AG08396 (cell line): ENCODE results near the gene CACNB3.
"Not testable (repeated sequence)": the region's sequence is repeated elsewhere in the genome, so short reads cannot be mapped to it uniquely, and the experiment has no call there.

Experiments
- DNase-seq: peaks from one replicate; pipeline ENCODE4 v3.0.0; 2012; ENCODE audit warnings: low spot score, mixed read lengths

Gene CACNB3

GRCh38 chr12:48854932-48855331 is 36.6 kb downstream of the CACNB3 start:
- DNase-seq = not testable (repeated sequence)

- no peak for DNase-seq
Observed at GRCh38 chr12:48856379-48856778, 38.1 kb downstream of the CACNB3 start.

DNA sequence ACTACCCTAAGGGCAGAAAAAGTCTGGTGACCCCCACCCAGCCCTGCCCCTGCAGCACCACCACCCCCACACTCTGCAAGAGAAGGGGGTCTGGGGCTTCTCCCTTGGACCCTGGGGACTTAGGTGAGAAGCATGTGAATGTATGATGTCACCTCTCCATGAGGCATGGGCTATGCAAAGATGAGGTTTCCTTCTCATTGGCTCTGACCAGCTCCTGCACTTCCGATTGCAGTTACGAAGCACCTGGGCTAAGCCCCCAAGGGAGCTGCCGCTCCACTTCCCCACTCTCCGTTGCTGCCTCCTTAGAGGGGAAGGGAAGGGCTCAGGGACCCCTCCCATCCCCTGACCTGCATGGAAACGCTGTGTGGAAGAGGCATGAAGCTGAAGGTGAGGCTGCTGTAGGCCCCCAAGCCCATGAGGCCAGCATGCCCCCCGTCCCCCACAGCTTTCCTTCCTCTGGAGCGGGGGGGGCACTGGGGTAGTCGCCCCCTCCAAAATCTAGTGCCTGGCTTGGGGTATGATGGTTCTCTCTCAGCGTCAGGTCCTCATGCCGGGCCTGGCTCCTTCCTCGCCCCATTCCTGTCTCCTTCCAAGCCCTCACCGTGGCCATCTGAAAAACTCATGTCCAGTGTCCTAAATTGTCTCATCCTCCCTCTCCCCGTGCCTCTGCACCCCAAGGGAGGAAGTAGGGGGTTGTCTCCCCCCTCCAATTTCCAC is 39.1 kb downstream of the CACNB3 start:
- DNase-seq = no peak

DNA sequence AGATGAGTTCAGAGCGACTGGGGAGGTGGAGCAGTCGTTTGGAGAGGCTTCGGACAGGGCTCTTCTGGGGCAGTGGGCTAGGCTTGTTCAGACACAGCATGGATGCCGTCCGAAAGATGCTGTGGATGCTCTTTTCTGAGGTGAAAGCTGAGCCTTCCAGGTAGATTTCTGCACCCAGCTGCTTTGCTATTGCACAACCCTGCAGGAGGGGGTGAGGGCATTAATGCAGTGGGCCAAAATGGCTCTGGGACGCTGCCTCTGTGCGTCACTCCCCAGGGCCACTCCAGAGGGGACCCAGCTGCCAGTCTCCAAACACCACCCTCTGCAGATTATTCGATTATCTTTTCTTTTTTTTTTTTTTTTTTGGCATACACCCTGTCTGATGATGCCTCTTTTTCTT is 39.7 kb downstream of the CACNB3 start:
- no peak for DNase-seq

GRCh38 chr12:48859607-48860006 is 41.3 kb downstream of the CACNB3 start:
- no peak for DNase-seq

GRCh38 chr12:48860236-48860635 is 41.9 kb downstream of the CACNB3 start:
- not testable (repeated sequence) for DNase-seq

DNA sequence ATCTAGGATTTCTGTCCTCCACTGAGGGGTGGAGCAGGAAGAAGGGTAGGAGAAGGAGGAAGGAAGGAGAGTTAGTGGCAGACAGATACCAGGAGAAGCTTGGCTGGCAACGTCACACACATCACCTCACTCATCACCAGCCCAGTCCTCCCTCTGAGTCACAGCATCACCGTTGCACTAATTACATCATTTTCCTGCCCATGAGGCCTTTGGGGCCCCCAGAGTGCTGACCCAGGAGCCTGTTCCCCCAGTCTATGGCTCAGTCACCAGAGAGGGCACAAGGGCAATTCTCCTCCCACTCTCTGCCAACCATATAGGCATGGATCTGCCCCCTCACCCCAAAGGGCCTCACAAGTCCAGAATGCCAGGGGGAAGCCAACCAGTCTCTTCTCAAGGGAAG is 42.8 kb downstream of the CACNB3 start:
- DNase-seq = no peak

- no peak for DNase-seq
Observed at GRCh38 chr12:48862760-48863159, 44.5 kb downstream of the CACNB3 start.

DNA sequence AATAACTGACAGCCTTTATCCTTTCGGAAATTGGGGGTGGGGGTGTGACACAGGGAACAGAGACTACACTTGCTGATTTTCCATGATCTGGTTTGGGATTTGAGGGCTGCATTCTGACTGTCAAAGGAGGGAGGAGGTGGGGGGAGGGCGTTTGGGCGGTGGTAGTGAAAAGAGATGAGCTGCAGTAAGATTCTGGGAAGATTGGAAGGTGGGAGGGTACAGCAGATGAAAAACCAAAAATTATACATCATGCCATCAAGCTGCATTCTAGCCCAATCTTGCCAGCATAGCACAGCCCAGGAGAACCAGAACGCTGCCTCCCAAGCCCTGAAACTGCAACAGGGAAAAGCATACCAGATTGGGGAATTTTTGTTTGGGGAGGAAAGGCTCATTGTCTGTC is 45.0 kb downstream of the CACNB3 start:
- no peak for DNase-seq

DNA sequence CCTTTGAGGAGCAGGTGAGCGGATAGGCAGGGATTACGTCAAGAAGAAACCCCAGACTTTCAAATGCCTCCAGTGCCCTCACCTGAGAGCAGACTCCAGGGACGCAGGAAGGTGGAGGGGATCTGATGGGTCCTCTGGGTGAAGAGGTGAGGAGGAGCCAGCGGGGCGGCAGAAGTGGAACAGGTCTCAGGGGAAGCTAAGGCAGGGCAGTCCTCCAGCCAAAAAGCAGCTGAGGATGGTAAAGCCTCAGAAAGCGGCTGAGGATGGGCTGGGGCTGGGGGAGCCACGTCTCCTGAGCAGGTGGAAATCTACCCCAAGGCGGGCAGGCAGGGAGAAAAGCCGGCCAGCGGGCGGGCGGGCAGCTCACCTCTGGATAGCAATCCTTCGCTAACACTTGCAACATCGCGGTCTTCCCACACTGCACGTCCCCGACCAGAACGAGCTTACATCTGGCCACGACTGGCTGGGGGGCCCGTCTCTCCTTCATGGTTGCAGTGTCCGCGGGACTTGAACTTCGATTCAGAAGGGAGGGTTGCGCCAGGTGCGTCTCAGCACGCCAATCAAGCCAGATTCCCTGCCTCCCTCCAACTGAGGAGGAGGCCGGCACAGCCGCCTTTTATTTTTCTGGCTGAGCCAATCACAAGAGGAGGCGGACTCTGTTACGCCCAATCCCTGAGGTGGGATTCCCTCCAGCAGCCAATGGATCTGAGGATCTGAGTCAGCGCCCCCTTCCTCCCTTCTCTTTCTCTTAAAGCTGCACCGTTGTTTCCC is 47.2 kb downstream of the CACNB3 start, which contains the start of gene RND1:
Gene RND1, minus strand, starts transcription at position 590 of the 771 bp plus-strand sequence. Its CDS starts 103 bp downstream, at position 487.
- DNase-seq = peak; percentile 91

DNA sequence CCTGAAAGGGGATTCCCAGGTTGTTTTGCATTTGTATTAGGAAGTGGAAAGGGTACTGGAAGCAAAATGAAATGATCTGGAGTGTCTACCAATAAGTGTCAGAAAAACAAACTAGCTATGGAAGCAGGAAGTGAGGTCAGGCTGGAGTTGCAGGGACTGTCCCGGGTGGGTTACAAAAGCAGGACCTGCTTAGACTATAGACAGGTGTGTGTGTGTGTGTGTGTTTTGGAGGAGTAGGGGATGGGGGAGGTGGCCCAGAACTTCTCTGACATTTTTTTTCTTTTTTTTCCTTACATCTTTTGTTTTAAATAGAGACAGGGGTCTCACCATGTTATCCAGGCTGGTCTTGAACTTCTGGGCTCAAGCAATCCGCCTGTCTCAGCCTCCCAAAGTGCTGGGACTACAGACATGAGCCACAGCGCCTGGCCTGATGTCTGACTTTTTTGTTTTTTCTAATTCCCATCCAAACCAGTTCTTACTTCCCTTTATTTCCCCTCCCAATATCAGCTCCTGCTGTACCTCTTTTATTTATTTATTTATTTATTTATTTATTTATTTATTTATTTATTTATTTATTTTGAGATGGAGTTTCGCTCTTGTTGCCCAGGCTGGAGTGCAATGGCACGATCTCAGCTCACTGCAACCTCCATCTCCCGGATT is 47.9 kb downstream of the CACNB3 start:
- DNase-seq = no peak

DNA sequence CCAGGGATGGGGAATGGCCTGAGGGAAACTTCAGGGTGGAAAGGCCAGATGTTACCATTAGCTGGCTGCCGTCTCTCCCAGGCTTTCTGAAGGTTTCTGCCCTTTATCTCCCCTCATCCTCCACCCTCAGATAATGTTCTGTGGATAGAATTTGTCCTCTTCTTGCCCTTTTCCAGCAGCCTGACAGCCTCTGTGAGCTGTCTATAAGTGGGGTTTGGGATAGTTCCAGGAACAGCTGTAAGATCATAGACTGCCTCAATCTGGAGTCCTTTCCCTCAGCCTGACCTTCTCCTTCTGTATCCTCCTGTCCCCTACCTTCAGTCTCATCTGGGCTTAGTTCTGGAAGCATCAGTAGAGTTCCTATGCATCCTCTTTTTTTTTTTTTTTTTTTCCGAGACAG is 50.2 kb downstream of the CACNB3 start:
- no peak for DNase-seq

DNA sequence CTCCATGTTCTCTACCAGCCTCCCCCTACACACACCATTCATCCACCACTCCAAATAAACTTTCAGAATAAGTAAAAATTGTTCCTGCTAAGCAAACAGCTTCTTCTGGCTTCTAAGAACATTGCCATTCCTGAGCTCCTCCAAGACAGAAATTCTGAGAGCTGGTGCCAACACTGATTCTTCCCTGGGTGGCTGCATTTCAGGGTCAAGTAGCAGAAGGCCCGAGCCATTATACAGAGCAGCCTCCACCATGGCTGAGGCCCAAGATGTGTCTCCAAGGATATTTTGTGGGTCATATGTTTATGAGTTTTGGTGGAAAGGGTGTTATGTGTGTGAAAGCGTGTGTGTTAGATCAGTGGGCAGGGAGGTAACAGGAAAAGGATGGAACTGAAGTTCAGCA is 50.9 kb downstream of the CACNB3 start:
- no peak for DNase-seq

- no peak for DNase-seq
Observed at GRCh38 chr12:48873096-48873495, 54.8 kb downstream of the CACNB3 start.

DNA sequence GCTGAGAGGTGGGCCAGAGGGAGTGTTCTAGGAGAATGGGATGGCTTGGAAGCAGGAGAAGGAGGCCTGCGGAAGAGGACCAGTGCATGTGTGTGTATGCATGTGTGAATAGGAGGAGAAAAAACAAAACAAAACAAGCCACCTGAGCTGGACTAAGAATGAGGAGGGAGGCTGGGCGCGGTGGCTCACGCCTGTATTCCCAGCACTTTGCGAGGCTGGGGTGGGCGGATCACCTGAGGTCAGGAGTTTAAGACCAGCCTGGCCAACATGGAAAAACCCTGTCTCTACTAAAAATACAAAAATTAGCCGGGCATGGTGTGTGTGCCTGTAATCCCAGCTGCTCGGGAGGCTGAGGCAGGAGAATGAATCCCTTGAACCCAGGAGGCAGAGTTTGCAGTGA is 55.2 kb downstream of the CACNB3 start:
- not testable (repeated sequence) for DNase-seq

GRCh38 chr12:48875944-48876515 is 57.7 kb downstream of the CACNB3 start:
- DNase-seq = no peak
